Hematopoietic multipotent progenitor cell treated with erythropoietin and hydrocortisone succinate and interleukin-3 and kit ligand, for 15 days (in vitro differentiated cells): ENCODE measurements around the gene CHSY1.
"Not testable (repeated sequence)": the region's sequence is repeated elsewhere in the genome, so short reads cannot be mapped to it uniquely, and the experiment has no call there.

ENCODE experiments used
- DNase-seq: peaks from one replicate; pipeline ENCODE4 v3.0.0-alpha.2; 2015; ENCODE audit warnings: low spot score

Gene CHSY1

GRCh38 chr15:101244036-101244781, 7.6 kb downstream of the CHSY1 start:
- DNase-seq: no peak

GRCh38 chr15:101243420-101243819, 8.4 kb downstream of the CHSY1 start:
- no peak for DNase-seq

GRCh38 chr15:101242999-101243336, 8.9 kb downstream of the CHSY1 start:
- no peak for DNase-seq

GRCh38 chr15:101242160-101242998, 9.5 kb downstream of the CHSY1 start:
- DNase-seq: no peak

GRCh38 chr15:101240358-101240757, 11.5 kb downstream of the CHSY1 start:
- DNase-seq: no peak

GRCh38 chr15:101239724-101240136, 12.1 kb downstream of the CHSY1 start:
- no peak for DNase-seq

- DNase-seq: no peak
These were observed 14.6 kb downstream of the CHSY1 start for GRCh38 chr15:101237251-101237650.

GRCh38 chr15:101233651-101234280, 18.1 kb downstream of the CHSY1 start:
- DNase-seq: no peak

- no peak for DNase-seq
These were observed 19.2 kb downstream of the CHSY1 start for GRCh38 chr15:101232677-101233076.

GRCh38 chr15:101228313-101228712, 23.5 kb downstream of the CHSY1 start:
- DNase-seq: no peak

- no peak for DNase-seq
These were observed 26.2 kb downstream of the CHSY1 start for GRCh38 chr15:101225658-101226057.

- DNase-seq: no peak
These were observed 29.9 kb downstream of the CHSY1 start for GRCh38 chr15:101221902-101222301.

- DNase-seq: no peak
These were observed 31.8 kb downstream of the CHSY1 start for GRCh38 chr15:101220060-101220459.

GRCh38 chr15:101219441-101219840, 32.4 kb downstream of the CHSY1 start:
- no peak for DNase-seq

GRCh38 chr15:101217446-101217845, 34.4 kb downstream of the CHSY1 start:
- DNase-seq: no peak

GRCh38 chr15:101216100-101216499, 35.7 kb downstream of the CHSY1 start:
- DNase-seq: no peak

- DNase-seq: no peak
These were observed 36.2 kb downstream of the CHSY1 start for GRCh38 chr15:101215681-101216080.

- DNase-seq: not testable (repeated sequence)
These were observed 37.3 kb downstream of the CHSY1 start for GRCh38 chr15:101214435-101215097.

GRCh38 chr15:101213570-101213969, 38.3 kb downstream of the CHSY1 start:
- DNase-seq: no peak

- DNase-seq: no peak
These were observed 38.7 kb downstream of the CHSY1 start for GRCh38 chr15:101213147-101213546.

- DNase-seq: no peak
These were observed 40.0 kb downstream of the CHSY1 start for GRCh38 chr15:101211897-101212296.

GRCh38 chr15:101210466-101210865, 41.4 kb downstream of the CHSY1 start:
- no peak for DNase-seq
